Choroid plexus epithelial cell (primary cell): Measurements from ENCODE around the gene DCAF5.

Experiments
- DNase-seq: peaks from one replicate; pipeline ENCODE4 v3.0.0-alpha.2; 2010; ENCODE audit warnings: low read depth
- H3K4me3 ChIP-seq: 2 replicates; pipeline ENCODE4 v1.5.1; 2011; ENCODE audit warnings: low read depth, mild to moderate bottlenecking, control low read depth, low read length, moderate library complexity
- TF ChIP-seq, protein P1 (sequence below): conservative IDR thresholded peaks from 2 replicates; pipeline ENCODE4 v1.5.1; 2011; ENCODE audit warnings: low read depth, mild to moderate bottlenecking, control low read depth, inconsistent platforms, low read length, moderate library complexity

DCAF5 gene

DNA sequence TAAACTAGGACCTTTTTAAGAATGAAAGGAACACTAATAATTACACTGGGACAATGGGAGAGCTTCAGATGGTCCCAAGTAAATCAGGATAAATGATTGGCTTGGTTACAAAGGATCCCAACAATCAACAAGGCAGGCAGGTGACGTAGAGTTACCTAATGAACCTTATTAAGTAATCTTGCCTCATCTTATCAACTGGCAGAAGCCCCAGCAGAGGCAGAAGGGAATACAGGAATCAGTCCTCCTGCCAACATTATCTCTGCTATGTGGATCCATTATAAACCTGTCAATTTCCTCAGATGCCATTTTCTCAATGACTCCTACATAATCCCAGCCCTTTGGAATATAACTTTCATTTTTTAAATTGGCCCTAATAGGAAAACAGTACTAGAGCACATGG is 11.4 kb downstream of the DCAF5 start:
- DNase-seq = no peak
- TF ChIP-seq, protein P1, sequence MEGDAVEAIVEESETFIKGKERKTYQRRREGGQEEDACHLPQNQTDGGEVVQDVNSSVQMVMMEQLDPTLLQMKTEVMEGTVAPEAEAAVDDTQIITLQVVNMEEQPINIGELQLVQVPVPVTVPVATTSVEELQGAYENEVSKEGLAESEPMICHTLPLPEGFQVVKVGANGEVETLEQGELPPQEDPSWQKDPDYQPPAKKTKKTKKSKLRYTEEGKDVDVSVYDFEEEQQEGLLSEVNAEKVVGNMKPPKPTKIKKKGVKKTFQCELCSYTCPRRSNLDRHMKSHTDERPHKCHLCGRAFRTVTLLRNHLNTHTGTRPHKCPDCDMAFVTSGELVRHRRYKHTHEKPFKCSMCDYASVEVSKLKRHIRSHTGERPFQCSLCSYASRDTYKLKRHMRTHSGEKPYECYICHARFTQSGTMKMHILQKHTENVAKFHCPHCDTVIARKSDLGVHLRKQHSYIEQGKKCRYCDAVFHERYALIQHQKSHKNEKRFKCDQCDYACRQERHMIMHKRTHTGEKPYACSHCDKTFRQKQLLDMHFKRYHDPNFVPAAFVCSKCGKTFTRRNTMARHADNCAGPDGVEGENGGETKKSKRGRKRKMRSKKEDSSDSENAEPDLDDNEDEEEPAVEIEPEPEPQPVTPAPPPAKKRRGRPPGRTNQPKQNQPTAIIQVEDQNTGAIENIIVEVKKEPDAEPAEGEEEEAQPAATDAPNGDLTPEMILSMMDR = no peak
- H3K4me3 ChIP-seq = no peak overlapping the region

DNA sequence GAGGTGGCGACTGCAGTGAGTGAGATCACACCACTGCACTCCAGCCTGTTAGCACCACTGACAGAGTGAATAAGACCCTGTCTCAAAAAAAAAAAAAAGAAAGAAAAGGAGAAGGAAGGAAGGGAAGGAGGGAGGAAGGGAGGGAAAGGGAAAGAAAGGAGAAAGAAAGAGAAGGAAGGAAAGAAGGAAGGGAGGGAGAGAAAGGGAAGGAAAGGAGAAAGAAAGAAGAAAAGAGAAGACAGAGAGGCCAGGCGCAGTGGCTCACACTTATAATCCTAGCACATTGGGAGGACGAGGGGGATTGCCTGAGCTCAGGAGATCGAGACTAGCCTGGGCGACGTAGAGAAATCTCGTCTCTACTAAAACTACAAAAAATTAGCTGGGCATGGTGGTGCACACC is 13.2 kb downstream of the DCAF5 start:
- DNase-seq = no peak
- H3K4me3 ChIP-seq = no peak overlapping the region
- TF ChIP-seq, protein P1 = no peak

DNA sequence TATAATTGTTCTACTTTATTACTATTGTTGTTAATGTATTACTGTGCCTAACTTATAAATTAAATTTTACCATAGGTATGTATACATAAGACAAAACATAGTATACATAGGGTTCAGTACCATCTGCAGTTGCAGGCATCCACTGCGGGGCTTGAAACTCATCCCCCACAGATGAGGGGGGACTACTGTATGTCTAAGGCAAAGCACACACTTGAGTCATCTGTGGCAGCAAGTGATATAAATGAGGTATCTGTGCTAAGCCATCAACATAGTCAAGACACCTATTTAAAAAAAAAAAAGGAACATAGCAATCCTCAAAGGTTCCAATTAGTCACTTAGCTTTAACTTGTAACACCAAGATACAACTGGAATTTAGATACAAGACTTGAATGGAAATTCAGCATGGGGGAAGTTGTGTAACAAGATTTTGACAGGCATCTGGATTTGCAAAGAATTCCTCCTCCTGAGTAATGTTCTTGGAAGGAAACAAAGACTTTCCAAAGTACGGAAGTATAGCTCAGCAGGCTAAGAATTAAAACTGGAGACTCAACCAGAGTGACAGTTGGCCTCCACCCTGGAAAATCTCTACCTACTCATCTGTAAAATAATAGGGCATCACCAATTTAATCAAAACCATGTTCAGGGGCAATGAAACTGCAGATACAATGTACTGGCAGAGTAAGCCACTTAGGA is 14.9 kb downstream of the DCAF5 start:
- TF ChIP-seq, protein P1 = no peak
- peak; percentile 78 for DNase-seq

DNA sequence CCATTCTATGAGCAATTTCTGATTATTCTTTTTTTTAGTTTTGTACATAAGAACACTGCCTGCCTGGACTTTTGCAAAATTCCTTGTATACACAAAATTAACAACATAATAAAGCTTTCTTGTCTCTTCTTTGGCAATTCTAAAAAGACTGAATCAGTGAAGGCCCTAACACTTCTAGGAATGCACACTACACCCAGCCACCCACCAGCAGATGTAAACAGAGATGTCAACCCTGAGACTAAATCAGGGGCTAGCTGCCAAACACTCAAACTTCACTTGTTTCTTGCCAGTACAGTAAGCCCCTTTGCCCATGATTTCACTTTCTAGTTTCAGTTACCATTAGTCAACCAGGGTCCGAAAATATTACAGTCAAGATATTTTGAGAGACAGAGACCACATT is 15.5 kb downstream of the DCAF5 start:
- no peak overlapping the region for H3K4me3 ChIP-seq
- peak; percentile 56 for DNase-seq
- TF ChIP-seq, protein P1 = no peak

More for the DNA sequence above, 14.9 kb downstream of the DCAF5 start:
- no peak overlapping the region for H3K4me3 ChIP-seq

DNA sequence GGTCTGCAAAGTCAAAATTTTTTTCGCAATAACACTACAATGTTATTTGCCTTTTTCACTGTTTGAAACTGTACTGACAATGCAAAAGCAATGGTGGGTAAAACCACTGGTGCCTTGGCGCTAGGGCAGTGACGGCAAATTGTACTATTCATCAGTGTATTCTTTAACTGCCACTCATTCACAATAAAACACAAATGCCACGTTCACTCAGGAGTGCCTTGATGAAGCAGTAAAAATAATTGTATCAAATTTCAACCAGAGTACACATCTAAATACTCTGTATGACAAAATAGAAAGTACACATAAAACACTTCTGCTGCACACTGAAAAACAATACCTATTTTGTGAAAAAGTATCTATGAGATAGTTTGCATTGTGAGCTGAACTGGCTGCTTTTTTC is 17.8 kb downstream of the DCAF5 start:
- H3K4me3 ChIP-seq = no peak overlapping the region
- TF ChIP-seq, protein P1 = no peak
- no peak for DNase-seq

DNA sequence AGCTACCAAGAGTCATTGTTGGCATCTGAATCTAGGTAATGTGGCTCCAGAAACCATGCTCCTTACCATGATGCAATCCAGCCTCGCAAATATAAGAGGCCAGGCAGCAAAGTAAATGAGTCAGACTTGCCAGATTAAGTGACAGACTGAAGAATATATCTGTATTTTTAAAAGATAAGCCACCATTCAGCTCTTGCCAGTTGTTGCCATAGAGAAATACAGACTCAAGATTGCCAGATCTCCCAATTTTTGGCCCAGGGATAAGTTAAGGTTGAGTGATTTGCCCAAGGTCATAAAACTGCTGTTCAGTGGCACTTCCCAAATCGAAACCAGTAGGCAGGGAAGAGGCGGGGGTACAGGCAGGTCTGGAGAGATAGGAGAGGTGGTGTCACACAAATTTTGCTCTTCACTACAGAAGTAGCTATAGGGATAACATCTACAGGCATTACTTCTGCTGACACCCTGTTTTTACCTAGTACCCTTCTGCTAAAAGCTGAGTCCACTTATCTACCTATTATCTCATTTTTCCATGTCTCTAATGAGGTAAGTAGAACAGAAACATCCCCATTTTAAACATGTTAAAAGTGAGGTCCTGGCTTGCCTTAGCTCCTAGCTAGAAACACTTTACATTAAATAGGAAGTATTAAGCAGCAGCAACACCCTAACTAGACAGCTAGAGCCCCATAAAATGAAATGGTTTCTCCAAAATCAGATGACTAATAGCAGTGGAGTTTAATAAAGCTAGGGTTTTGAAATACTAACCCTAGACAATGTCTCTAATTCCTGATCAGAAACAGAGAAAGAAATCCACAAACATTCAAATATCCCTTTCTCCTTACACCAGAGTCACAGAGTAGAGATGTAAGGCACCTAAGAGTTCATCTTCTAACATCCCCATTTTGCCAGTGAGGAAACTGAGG is 19.5 kb downstream of the DCAF5 start:
- peak; percentile 84 for DNase-seq
- TF ChIP-seq, protein P1 = no peak
- no peak overlapping the region for H3K4me3 ChIP-seq
